ENCODE data around the gene FGF5. TPM values are rescaled to one million over a fixed set of nuclear protein-coding genes. Genes with fewer than 3 reads are reported as not detected.

Gene FGF5
- total RNA-seq, 1 donor from 2014 or later: 2.1 TPM

DNA sequence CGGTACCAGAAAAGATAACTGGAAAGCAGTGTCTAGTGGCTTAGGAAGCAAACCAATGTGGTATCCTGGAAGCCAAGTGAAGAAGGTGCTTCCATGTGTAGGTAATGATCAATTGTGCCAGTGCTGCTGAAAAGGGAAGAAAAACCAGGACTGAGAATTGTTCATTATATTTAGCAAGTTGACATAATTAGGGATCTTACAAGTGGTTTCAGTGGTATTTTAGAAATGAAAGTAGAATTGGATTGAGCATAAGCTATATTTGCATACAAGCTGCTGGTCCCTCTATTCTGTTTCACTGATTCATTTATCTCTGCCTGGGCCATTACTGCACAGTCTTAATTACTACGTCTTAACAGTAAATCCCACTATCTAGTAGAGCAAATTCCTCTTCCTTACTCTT is 36.9 kb upstream of the FGF5 start:
- no peaks in the 10 kb centered on the region for H4K20me1 ChIP-seq (ENCODE audit: insufficient read depth, low read length)
- H3K9me3 ChIP-seq (ENCODE audit: insufficient read depth, low read depth, low read length): no peaks in the 10 kb centered on the region
- no peak overlapping the region for H3K4me3 ChIP-seq (ENCODE audit: insufficient read depth, low read depth, low read length)
- Mint-ChIP-seq H3K9me3 (ENCODE audit: unreplicated experiment) (no peaks in the 10 kb centered on the region), H3K27me3 (ENCODE audit: low read depth, unreplicated experiment) (no peaks in the 10 kb centered on the region), H3K4me1 (ENCODE audit: low read depth, unreplicated experiment) (no peaks in the 10 kb centered on the region), H3K36me3 (ENCODE audit: low read depth, unreplicated experiment) (no peaks in the 10 kb centered on the region), H3K27ac (ENCODE audit: unreplicated experiment) (no peak overlapping the region), H3K4me3 (ENCODE audit: unreplicated experiment) (no peak overlapping the region)
- no peak for FAIRE-seq
- TF ChIP-seq, protein P1, sequence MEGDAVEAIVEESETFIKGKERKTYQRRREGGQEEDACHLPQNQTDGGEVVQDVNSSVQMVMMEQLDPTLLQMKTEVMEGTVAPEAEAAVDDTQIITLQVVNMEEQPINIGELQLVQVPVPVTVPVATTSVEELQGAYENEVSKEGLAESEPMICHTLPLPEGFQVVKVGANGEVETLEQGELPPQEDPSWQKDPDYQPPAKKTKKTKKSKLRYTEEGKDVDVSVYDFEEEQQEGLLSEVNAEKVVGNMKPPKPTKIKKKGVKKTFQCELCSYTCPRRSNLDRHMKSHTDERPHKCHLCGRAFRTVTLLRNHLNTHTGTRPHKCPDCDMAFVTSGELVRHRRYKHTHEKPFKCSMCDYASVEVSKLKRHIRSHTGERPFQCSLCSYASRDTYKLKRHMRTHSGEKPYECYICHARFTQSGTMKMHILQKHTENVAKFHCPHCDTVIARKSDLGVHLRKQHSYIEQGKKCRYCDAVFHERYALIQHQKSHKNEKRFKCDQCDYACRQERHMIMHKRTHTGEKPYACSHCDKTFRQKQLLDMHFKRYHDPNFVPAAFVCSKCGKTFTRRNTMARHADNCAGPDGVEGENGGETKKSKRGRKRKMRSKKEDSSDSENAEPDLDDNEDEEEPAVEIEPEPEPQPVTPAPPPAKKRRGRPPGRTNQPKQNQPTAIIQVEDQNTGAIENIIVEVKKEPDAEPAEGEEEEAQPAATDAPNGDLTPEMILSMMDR (IDR thresholded peaks at IDR 0.05; ENCODE audit: insufficient read depth, low read depth, low read length): no peak
- no peak for TF ChIP-seq EZH2 (IDR thresholded peaks at IDR 0.05; ENCODE audit: insufficient read depth, low read length)
- no peaks in the 10 kb centered on the region for H3K79me2 ChIP-seq (ENCODE audit: insufficient read depth, low read length)
- DNase-seq (ENCODE audit: low read depth): no peak
- no peak overlapping the region for H3K27ac ChIP-seq (ENCODE audit: low read depth, low read length)
- H3K27me3 ChIP-seq (ENCODE audit: insufficient read depth, low read length): no peaks in the 10 kb centered on the region
- no peak overlapping the region for H2AFZ ChIP-seq (ENCODE audit: low read depth, low read length)
- H3K9ac ChIP-seq (ENCODE audit: low read length): no peak overlapping the region
- H3K4me2 ChIP-seq (ENCODE audit: low read length): no peak overlapping the region
- H3K4me1 ChIP-seq (ENCODE audit: insufficient read depth, low read length): peaks cover 6% of the 10 kb centered on the region
- H3K36me3 ChIP-seq (ENCODE audit: insufficient read depth, low read length): no peaks in the 10 kb centered on the region

DNA sequence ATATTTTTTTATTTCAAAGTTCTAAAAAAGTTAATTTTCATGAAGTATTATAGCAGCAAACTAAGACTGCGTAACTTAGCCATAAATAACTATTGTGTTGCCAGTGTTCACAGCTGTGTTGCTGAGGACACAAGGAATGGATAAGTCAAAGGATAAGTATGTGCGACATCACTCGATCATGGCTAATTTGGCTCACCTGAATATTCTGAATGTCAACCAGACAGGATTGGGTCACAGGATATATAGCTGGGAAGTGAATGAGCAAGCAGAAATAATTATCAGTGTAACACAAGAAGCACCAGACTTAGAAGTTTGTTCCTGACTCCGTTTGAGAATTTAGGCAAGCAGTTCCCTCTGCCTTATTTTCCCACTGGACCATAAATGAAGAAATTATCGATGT is 35.3 kb upstream of the FGF5 start:
- no peak overlapping the region for H3K4me3 Mint-ChIP-seq (ENCODE audit: unreplicated experiment)
- Histone ChIP-seq H3K4me2 (ENCODE audit: low read length) (no peak overlapping the region), H3K4me1 (ENCODE audit: insufficient read depth, low read length) (peaks cover 19% of the 10 kb centered on the region), H3K9ac (ENCODE audit: low read length) (no peak overlapping the region), H2AFZ (ENCODE audit: low read depth, low read length) (no peak overlapping the region), H3K36me3 (ENCODE audit: insufficient read depth, low read length) (no peaks in the 10 kb centered on the region), H3K4me3 (ENCODE audit: insufficient read depth, low read depth, low read length) (no peak overlapping the region), H3K27me3 (ENCODE audit: insufficient read depth, low read length) (no peaks in the 10 kb centered on the region), H4K20me1 (ENCODE audit: insufficient read depth, low read length) (no peaks in the 10 kb centered on the region), H3K27ac (ENCODE audit: low read depth, low read length) (no peak overlapping the region), H3K79me2 (ENCODE audit: insufficient read depth, low read length) (no peaks in the 10 kb centered on the region), H3K9me3 (ENCODE audit: insufficient read depth, low read depth, low read length) (no peaks in the 10 kb centered on the region)
- TF ChIP-seq EZH2 (IDR thresholded peaks at IDR 0.05; ENCODE audit: insufficient read depth, low read length): no peak
- TF ChIP-seq, protein P1 (IDR thresholded peaks at IDR 0.05; ENCODE audit: insufficient read depth, low read depth, low read length): no peak
- H3K9me3 Mint-ChIP-seq (ENCODE audit: unreplicated experiment): no peaks in the 10 kb centered on the region
- H3K27me3 Mint-ChIP-seq (ENCODE audit: low read depth, unreplicated experiment): no peaks in the 10 kb centered on the region
- DNase-seq (ENCODE audit: low read depth) (peak; percentile 80), FAIRE-seq (no peak)
- H3K4me1 Mint-ChIP-seq (ENCODE audit: low read depth, unreplicated experiment): peaks cover 3% of the 10 kb centered on the region
- no peaks in the 10 kb centered on the region for H3K36me3 Mint-ChIP-seq (ENCODE audit: low read depth, unreplicated experiment)
- H3K27ac Mint-ChIP-seq (ENCODE audit: unreplicated experiment): no peak overlapping the region

DNA sequence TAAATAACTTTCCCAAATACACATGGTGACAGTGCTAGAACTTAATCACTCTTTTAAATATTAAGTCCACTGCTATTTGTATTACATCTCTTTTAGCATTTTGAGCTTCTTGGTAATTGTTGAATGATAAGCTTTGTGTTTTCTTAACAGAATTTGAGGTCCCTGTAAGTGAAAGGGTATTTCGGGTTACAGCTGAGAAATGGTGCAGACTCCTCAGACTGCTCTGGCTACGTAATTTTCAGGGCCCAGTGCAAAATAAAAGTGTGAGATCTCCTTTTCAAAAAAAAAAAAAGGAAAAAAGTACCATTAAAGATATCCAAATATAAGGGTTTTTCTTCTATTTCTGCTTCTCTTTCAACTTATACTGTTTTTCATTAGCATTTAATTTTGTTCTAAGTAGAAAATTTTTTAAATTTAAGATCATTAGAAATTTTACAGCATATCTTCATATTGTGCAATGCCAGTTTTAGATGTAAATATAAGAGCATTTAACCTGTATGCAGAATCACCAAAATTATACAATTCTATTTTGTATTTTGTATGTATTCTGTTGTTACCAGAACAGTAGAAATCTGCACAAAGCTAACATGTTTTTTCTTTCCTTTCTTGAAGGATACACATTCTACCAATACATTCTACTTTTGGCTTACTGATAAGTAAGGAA is 33.6 kb upstream of the FGF5 start:
- Histone ChIP-seq H3K4me2 (ENCODE audit: low read length) (no peak overlapping the region), H2AFZ (ENCODE audit: low read depth, low read length) (no peak overlapping the region), H3K79me2 (ENCODE audit: insufficient read depth, low read length) (no peaks in the 10 kb centered on the region), H3K9me3 (ENCODE audit: insufficient read depth, low read depth, low read length) (no peaks in the 10 kb centered on the region), H3K36me3 (ENCODE audit: insufficient read depth, low read length) (no peaks in the 10 kb centered on the region), H3K27me3 (ENCODE audit: insufficient read depth, low read length) (no peaks in the 10 kb centered on the region), H3K27ac (ENCODE audit: low read depth, low read length) (no peak overlapping the region), H4K20me1 (ENCODE audit: insufficient read depth, low read length) (no peaks in the 10 kb centered on the region), H3K4me1 (ENCODE audit: insufficient read depth, low read length) (peaks cover 30% of the 10 kb centered on the region), H3K4me3 (ENCODE audit: insufficient read depth, low read depth, low read length) (no peak overlapping the region), H3K9ac (ENCODE audit: low read length) (no peak overlapping the region)
- Mint-ChIP-seq H3K27ac (ENCODE audit: unreplicated experiment) (no peak overlapping the region), H3K4me1 (ENCODE audit: low read depth, unreplicated experiment) (peaks cover 3% of the 10 kb centered on the region), H3K36me3 (ENCODE audit: low read depth, unreplicated experiment) (no peaks in the 10 kb centered on the region), H3K9me3 (ENCODE audit: unreplicated experiment) (no peaks in the 10 kb centered on the region), H3K4me3 (ENCODE audit: unreplicated experiment) (no peak overlapping the region), H3K27me3 (ENCODE audit: low read depth, unreplicated experiment) (no peaks in the 10 kb centered on the region)
- FAIRE-seq (no peak), DNase-seq (ENCODE audit: low read depth) (no peak)
- TF ChIP-seq, protein P1 (IDR thresholded peaks at IDR 0.05; ENCODE audit: insufficient read depth, low read depth, low read length): no peak
- no peak for TF ChIP-seq EZH2 (IDR thresholded peaks at IDR 0.05; ENCODE audit: insufficient read depth, low read length)

All from astrocyte (in vitro differentiated cells and primary cell).